NCI-H345 treated with DMSO at 0.1 percent for 48 hours (cell line): ENCODE data around the gene FBXO42.

Experiments used
- DNase-seq: peaks from one replicate; lab custom pipeline; 2025; ENCODE audit not compliant: unreplicated experiment; lab: John Stamatoyannopoulos, UW

FBXO42 gene

DNA sequence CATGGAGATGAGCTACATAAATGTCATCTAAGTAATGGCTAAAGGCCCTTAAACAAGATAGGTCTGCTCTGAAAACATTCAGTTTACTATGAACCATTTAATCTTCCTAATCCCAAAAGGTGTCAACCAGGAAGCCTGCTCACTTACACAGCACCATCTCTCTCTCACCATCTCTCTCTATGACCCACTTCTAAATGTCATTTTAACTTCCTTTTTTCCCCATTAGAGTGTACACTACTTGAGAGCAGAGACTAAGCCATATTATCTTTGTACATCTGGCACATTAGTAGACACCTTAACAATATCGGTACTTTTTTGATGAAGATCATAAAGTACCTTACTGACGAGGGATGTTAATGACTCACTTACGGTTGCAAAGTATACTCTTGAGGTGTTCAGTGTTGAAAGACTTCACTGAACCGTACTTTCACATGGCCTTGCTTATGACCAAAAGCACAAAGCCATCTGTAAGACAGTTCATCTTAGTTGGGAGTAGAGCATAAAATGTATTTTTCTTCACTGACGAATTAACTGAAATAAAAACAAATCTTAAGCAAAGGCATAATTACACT, 25.4 kb downstream of the FBXO42 start:
- no peak for DNase-seq

DNA sequence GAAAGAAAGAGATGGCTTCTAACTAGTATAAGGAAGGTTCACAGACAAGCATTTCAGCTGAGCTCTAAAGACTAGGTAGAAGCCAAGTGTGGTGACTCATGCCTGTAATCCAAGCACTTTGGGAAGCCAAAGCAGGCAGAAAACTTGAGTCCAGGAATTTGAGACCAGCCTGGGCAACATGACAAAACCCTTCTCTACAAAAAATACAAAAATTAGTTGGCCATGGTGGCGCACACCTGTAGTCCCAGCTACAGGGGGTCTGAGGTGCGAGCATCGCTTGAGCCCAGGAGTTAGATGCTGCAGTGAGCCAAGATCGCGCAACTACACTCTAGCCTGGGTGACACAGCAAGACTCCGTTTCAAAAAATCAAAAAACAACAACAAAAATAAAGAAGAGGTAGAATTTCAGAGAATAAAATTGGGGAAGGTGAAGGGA, 27.8 kb downstream of the FBXO42 start:
- DNase-seq = no peak

DNA sequence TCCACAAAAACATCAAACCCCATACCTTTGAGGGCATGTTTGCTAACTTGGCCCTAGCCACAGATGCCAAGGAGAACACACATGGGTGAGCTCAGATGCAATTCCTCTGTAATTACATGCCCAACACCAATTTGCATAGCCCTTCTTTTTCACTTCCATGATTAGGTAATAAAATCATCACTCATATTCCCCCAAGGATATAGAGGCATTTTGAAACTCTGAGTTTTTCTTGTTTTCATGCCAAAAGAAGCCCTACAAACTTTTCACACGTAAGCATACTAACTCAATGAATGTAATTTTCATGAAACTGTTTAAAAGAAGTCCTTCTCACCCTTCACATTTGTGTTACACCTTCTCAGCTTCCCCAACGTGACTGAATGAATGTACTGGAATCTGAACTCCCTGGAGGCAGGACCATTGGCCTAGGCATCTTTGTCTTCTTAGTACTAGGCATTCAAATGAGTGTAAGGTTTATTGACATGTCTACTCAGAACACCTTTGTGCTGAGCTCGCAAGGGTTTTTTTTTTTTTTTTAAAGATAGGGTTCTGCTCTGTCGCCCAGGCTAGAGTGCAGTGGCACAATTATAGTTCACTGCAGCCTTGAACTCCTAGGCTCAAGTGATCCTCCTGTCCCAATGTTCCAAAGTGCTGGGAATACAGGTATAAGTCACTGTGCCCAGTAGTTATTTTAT, 31.0 kb downstream of the FBXO42 start:
- no peak for DNase-seq

DNA sequence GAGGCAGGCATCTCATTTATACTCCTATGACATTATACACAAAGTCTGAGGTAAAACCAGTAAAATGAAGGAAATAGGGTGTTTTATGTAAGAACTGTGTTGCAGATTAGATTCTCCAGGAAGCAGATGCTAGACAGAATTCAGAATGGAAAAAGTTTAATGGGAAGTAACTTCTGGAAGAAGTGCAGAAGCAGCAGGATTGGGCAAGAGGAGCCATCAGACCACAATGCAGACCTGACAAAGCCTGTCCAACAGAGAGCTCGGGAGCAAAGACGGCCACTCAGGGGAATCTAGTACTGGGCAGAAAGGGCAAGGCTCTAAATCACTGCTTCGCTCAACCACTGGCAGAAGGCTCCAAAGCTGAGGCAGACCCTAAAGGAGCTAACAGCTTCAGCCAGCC, 33.7 kb downstream of the FBXO42 start:
- no peak for DNase-seq

DNA sequence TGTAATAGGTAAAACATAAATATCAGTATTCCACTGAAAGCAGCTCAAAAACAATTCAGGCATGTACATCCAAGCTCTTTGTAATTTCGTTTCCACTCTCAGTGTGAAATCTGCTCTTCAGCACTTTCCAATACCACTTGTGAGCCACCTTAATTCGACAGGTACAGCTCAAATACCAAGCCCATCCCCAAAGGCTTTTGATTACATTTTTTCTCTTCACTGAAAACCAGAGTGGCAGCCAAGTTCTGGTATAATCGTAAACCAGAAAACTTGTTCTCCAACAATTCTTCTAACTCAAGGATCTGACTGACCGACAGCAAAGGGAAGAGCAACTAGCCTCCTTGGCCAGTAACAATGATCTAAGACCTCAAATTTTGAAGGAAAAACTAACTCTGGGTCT, 36.8 kb downstream of the FBXO42 start:
- DNase-seq = no peak

DNA sequence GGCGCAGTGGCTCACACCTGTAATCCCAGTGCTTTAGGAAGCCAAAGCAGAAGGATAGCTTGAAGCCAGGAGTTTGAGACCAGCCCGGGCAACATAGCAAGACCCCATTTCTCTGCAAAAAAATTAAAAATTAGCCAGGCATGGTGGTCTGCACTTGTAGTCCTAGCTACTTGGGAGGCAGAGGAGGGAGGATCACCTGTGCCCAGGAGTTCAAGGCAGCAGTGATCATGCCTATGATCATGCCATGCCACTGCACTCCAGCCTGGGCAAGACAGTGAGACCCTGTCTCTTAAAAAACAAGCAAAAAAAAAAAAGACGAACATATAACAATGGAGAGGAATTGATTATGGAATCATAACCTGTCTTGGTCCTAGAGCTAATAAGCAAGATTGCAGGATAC, 45.1 kb downstream of the FBXO42 start:
- DNase-seq = no peak

DNA sequence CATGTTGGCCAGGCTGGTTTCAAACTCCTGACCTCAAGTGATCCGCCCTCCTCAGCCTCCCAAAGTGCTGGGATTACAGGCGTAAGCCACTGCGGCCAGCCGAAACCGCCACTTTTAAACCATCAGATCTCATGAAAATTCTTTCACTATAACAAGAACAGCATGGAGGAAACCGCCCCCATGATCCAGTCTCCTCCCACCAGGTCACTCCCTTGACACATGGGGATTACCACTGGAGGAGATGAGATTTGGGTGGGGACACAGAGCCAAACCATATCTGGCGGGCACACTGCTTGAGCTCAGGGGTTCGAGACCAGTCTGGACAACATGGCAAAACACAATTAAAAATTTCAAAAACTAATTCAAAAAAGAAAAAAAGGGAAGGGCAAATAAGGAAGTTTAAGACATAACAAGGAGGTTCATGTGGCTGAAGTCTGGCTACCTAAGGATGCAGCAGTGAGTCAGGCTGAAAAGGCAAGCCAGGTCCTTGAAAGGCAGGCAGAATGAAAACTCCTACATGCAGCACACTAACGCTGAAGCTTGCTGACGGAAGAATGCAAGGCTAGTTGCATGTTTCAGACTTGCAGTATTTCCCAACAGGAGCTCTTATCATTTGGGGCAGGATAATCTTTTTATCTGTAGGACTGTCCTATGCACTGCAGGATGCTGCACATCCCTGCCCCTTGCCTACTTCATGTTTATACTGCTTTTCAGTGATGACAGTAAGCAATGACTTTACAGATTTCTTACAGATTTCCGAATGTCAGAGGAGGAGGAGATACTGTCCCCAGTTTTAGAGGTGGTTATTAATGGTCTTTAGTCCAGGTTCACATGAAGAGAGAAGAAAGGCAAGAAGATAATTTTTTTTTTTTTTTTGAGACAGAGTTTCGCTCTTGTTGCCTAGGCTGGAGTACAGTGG, 49.3 kb downstream of the FBXO42 start:
- DNase-seq = no peak

DNA sequence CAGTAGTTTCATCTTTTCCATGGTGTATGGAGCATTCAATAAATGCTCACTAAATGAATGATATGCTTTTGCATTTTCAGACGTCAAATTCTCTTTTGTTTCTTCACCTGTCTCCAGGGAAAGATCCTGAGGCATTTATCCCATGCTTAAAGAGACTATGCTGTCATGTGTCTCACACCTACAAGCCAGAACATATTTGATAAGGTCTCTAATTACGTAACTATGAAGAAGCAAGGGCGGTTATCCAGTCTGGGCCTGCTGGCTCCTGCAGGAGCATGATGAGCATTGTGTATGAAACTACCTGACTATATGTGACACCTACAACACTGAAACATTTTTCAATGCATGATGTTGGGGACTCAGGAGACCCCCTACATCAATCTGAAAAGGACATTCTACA, 51.8 kb downstream of the FBXO42 start:
- DNase-seq = no peak

DNA sequence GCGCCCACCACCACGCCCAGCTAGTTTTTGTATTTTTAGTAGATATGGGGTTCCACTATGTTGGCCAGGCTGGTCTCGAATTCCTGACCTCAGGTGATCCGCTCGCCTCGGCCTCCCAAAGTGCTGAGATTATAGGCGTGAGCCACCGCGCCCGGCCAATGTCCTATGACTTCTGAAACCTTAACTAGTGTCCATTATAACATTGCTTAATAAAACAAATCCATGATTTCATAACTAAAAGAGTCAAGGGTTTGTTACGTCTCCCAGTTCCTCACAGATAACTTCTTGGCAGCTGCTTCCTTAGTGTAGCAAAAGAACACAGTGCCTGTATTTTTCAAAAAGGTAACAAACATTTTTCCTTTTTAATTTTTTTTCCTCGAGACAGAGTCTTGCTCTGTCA, 53.6 kb downstream of the FBXO42 start:
- DNase-seq = no peak

DNA sequence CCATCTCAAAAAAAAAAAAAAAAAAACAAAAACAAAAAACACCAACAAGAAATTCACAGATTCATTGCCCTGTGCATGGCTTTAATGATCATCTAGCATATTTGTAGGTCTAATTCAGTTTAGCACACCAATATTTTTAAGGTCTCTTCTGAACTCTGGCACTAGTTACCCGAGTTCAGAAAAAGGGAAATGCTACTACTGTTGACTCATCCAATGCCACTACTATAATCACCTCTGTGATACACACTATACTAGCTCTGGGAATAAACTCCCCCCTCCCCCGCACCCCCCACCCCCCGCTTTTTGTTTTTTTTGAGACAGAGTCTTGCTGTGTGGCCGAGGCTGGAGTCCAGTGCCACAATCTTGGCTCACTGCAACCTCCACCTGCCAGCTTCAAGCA, 55.6 kb downstream of the FBXO42 start:
- DNase-seq = no peak

DNA sequence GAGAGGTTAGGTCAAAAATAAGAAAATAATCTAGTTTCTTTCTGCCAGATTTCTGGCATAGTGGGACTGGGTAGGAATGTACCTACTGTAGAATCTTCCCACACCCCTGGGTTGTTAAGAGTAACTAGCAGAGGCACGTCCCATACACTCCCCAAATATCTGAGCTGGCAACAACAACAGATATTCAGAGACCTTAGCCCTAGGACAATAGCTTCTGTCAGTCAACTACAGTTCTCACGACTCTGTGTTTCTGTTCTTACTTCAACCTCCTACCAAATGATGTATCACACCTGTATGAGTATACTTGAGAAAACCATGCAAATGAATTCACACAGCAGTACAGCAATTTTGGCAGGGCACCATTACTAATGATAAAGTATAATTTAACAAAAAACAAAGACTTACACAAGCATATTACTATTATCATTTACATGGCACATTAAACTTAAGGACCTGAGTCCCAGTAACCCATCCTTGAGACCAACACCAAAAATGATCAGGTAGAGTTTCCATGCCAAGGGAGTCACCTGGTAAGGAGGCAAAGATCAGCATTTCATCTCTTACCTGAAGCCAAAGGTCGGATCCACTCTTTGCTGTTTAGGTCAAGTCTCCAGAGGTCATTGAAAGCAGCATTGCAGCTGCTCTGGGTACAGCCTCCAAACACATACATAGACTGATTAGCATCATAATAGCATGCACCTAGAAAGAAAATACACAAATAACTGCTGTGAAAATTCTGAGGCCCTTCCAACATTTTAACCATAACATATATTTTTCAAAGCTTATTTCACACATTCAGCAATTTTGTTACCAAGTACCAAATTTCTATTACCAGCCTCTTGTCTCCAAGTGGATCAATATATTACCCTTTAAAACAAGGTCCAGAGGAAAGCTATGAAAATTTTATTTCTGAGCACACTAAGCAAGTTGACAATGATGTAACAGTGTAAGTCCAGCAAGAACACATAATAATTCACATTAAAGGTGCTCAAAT, 57.8 kb downstream of the FBXO42 start:
- DNase-seq = no peak

DNA sequence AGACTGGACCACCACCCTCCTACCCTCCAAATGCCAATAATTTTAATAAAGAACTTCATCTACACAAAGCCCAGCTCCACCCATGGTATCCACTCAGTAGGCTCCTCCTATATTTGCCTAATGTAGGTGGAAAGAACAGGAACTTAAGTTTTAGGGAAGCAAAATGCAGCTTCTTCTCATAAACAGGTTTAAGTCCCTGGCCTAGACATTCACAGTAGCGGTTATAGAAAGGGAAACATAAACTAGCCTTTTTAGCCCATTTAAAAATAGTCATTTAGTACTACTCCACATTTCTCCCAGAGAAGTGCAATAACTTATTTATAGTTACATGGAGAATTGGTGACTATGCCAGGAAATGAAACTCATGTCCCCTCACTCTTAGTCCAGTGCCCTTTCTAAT, 58.7 kb downstream of the FBXO42 start:
- no peak for DNase-seq

DNA sequence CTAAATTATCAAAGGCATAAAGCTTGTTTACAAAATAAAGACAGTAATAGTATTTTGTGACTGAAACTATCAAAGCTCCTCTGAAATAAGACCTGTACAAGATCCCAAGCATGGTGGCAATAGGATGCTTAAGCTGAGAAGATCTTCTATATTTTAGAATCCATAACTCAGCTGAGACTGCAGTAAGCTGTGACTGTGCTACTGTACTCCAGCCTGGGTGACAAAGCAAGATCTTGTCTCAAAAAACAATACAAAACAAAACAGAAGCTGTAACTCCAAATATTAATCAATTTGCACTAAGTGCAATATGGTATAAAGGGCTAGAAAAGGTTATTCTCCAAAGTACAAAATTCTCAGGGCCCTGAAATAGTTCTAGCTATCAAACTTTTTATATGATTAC, 59.5 kb downstream of the FBXO42 start:
- DNase-seq = no peak

DNA sequence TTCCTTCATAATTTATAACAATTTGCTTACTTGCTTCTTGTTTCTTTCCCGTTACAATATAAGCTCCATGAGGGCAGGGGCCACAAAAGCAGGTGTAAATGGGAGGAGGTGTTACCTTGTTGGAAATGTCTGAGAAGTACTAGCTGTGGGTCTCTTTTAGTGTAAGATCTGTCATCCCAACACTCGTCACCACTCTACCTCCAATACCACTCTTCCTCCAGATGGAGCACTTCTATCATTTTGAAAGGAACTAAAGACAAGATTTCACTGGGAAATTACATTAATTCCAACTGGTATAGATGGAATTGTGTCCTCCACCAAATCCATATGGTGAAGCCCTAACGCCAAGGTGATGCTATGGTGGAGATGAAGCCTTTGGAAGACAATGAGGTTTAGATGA, 62.3 kb downstream of the FBXO42 start:
- DNase-seq = no peak

DNA sequence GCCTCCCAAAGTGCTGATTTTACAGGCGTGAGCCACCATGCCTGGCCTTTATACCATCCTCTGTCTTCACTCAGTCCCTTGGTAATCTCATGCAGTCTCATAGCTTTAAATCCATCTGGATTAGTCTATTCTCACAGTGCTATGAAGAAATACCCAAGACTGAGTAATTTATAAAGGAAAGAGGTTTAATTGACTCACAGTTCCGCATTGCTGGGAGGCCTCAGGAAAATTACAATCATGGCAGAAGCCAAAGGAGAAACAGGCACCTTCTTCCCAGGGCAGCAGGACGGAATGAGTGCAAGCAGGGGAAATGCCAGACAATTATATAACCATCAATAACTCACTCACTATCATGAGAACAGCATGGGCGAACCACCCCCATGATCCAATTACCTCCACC, 66.2 kb downstream of the FBXO42 start:
- no peak for DNase-seq

DNA sequence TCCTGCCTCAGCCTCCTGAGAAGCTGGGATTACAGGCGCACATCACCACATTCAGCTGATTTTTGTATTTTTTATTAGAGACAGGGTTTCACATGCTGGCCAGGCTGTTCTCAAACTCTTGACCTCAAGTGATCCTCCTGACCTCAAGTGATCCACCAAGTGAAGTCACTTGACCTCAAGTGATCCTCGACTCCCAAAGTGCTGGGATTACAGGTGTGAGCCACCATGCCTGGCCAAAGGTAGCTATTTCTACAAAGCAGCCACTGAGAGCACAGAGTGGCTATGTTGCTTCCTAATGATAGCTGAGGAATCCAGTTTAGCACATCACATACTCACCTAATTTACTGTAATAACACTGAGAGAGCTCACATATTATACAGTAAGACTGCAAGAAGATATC, 70.5 kb downstream of the FBXO42 start:
- no peak for DNase-seq

DNA sequence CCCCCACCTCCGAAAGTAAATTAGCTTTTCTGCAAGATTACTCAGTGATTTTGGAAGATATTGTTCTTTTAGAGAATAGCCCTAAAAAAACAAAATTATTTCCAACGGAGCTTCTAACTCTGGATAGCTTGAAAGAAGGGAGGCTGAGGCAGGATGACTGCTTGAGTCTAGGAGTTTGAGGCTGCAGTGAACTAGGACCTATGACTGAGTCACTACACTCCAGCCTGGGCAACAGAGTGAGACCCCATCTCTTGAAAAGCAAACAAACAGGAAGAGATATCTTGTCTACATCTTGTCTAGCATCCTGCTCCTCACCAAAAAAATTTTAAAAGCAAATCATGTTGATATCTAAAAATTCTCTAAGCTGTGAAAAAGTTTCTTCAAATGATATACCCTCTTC, 73.1 kb downstream of the FBXO42 start:
- no peak for DNase-seq

DNA sequence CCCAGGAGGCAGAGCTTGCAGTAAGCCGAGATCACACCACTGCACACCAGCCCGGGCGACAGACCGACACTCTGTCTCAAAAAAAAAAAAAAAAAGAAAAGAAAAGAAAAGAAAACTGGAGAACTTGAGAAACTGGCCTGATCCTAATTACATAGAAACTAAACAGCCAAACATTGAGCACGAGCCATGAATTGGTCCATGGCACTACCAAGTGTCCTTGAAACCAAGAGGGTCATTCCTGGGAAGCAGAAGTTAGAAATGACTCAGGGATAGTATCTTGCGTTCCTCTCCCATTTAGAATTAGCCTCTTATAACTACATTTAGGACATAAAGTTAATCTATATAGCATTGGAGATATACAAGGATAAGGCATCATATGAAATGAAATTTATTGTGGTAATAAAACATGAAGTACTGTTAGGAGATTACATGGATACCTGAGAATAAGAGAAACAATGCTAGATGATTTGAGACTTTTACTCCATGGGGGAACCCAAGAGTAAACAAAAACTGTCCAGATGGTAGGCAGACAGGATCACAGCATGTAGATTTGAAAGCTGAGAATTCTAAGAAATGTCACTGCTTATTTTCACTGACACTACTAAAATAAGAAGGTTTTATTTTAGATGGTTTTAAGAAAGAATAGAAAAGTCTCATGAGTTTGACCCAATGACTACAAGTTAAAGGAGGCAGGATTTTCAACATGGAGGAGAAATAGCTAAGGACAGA, 75.8 kb downstream of the FBXO42 start:
- no peak for DNase-seq

DNA sequence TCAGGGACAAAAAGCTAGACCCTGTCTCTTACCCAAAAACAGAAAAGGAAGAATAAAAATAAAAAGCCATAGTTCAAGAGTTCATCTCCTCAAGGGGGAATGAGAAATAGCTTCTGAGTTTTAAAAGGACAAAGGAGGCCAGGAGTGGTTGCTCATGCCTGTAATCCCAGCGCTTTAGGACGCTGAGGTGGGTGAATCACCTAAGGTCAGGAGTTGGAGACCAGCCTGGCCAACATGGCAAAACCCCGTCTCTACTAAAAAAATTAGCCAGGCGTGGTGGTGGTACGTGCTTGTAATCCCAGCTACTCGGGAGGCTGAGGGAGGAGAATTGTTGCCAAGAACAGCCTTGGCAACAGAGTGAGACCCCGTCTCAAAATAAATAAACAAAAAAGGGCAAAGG, 76.7 kb downstream of the FBXO42 start:
- DNase-seq = no peak

DNA sequence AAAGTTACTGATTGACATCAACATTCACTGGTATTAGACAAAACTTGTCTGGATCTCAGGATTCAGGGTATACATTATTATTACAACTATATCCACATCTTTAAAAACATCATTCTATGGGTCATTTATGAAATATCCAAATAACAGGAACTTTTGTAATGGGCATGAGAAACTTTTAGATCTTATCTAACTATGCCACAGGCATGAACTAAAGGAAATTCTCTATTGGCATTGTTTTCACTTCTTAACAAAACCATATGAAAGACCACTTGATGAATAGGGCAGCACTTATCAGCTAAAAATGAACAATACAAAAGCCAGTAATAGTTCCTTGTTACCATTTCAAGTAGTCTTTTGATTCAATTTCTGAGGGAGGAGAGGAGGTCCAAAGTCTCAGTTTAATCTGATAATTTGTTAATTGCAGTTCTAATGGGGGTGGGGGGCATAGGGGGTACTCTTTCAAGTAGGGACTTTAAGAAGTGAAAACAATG, 84.5 kb downstream of the FBXO42 start:
- DNase-seq = no peak
